ENCODE results near the gene CD40.

CD40 gene

GRCh38 chr20:46123482-46124245, 5.5 kb downstream of the CD40 start:
- DNase-seq = no peak

GRCh38 chr20:46126440-46127056, 8.4 kb downstream of the CD40 start:
- DNase-seq = no peak

- no peak for DNase-seq
Observed at GRCh38 chr20:46127396-46128010, 9.4 kb downstream of the CD40 start.

- DNase-seq = no peak
Observed at GRCh38 chr20:46128310-46129151, 10.4 kb downstream of the CD40 start.

GRCh38 chr20:46129955-46130481, 11.9 kb downstream of the CD40 start:
- no peak for DNase-seq

- no peak for DNase-seq
Observed at GRCh38 chr20:46130534-46130933, 12.4 kb downstream of the CD40 start.

- no peak for DNase-seq
Observed at GRCh38 chr20:46131396-46131795, 13.3 kb downstream of the CD40 start.

- peak; percentile 57 for DNase-seq
Observed at GRCh38 chr20:46132705-46133120, 14.6 kb downstream of the CD40 start.

GRCh38 chr20:46133886-46134654, 16.0 kb downstream of the CD40 start:
- DNase-seq = no peak

GRCh38 chr20:46134716-46135115, 16.6 kb downstream of the CD40 start:
- no peak for DNase-seq

- DNase-seq = no peak
Observed at GRCh38 chr20:46135856-46136633, 17.9 kb downstream of the CD40 start.

GRCh38 chr20:46137816-46138215, 19.7 kb downstream of the CD40 start:
- no peak for DNase-seq

- no peak for DNase-seq
Observed at GRCh38 chr20:46139266-46139889, 21.3 kb downstream of the CD40 start.

- DNase-seq = no peak
Observed at GRCh38 chr20:46139908-46140482, 21.9 kb downstream of the CD40 start.

GRCh38 chr20:46142124-46142523, 24.0 kb downstream of the CD40 start:
- no peak for DNase-seq

GRCh38 chr20:46144432-46145025, 26.4 kb downstream of the CD40 start:
- no peak for DNase-seq

- no peak for DNase-seq
Observed at GRCh38 chr20:46145713-46146112, 27.6 kb downstream of the CD40 start.

GRCh38 chr20:46148313-46149208, 30.4 kb downstream of the CD40 start:
- DNase-seq = no peak

GRCh38 chr20:46150943-46151342, 32.8 kb downstream of the CD40 start:
- no peak for DNase-seq
